Brain microvascular endothelial cell (primary cell): ENCODE data around the gene NRP2.

Source experiments
- DNase-seq: peaks from one replicate; pipeline ENCODE4 v3.0.0-alpha.2; 2020
- H3K27ac ChIP-seq: fragments of 250-450 bp; sonication (Bioruptor Pico); 2 replicates; pipeline ENCODE4 v1.5.1; 2020; ENCODE audit warnings: mild to moderate bottlenecking, moderate library complexity
- H3K27me3 ChIP-seq: fragments of 250-450 bp; sonication (Bioruptor Pico); replicated peaks from 2 replicates; pipeline ENCODE4 v1.5.1; 2020; ENCODE audit warnings: mild to moderate bottlenecking
- H3K36me3 ChIP-seq: fragments of 250-450 bp; sonication (Bioruptor Pico); replicated peaks from 2 replicates; pipeline ENCODE4 v1.5.1; 2020; ENCODE audit warnings: mild to moderate bottlenecking
- H3K4me3 ChIP-seq: 2 replicates; pipeline ENCODE4 v1.5.1; 2011; ENCODE audit warnings: low read depth, mild to moderate bottlenecking, control low read depth, low read length, moderate library complexity
- in situ Hi-C: cut with HindIII; loops from 2 replicates; pipeline ENCODE4 v1.10.0; 2017; ENCODE audit warnings: low sequenced_read_pairs, low pct_ligation_motif_present
- TF ChIP-seq, protein P1 (sequence below): IDR thresholded peaks from 2 replicates; pipeline ENCODE4 v1.5.1; 2011; ENCODE audit warnings: low read depth, mild to moderate bottlenecking, moderate library complexity, low read length, control low read depth, inconsistent platforms; ENCODE audit errors: missing control alignments

NRP2 gene

DNA sequence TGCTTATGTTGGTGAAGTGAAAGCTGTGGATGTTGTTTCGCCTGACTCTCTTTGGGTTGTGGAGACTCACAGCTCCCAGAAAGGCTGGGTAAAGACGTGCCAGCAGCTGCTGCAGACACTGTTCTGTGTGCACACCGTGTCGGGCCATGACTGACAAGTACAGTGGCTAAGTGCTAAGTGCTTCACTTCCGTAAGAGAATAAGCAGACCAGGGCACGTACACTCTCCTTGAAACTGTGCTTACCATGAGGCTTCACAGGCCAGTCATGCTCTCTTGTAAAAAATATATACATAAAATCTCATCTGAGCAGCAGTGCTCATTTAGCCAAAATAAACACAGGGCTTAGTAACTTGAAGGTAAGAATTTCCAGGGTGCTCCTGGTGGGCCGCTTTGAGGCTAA lies 86.0 kb downstream of the NRP2 start:
- Histone ChIP-seq H3K27ac (no peak overlapping the region), H3K27me3 (no peaks in the 10 kb centered on the region), H3K36me3 (no peaks in the 10 kb centered on the region), H3K4me3 (no peak overlapping the region)
- in situ Hi-C loops: no loop called here
- DNase-seq: no peak
- TF ChIP-seq, protein P1, sequence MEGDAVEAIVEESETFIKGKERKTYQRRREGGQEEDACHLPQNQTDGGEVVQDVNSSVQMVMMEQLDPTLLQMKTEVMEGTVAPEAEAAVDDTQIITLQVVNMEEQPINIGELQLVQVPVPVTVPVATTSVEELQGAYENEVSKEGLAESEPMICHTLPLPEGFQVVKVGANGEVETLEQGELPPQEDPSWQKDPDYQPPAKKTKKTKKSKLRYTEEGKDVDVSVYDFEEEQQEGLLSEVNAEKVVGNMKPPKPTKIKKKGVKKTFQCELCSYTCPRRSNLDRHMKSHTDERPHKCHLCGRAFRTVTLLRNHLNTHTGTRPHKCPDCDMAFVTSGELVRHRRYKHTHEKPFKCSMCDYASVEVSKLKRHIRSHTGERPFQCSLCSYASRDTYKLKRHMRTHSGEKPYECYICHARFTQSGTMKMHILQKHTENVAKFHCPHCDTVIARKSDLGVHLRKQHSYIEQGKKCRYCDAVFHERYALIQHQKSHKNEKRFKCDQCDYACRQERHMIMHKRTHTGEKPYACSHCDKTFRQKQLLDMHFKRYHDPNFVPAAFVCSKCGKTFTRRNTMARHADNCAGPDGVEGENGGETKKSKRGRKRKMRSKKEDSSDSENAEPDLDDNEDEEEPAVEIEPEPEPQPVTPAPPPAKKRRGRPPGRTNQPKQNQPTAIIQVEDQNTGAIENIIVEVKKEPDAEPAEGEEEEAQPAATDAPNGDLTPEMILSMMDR: no peak

- in situ Hi-C loops: no loop called here
- Histone ChIP-seq H3K27ac (peak overlapping the region; percentile 41), H3K27me3 (no peaks in the 10 kb centered on the region), H3K36me3 (no peaks in the 10 kb centered on the region), H3K4me3 (no peak overlapping the region)
- TF ChIP-seq, protein P1: no peak
- DNase-seq: peak; percentile 34
Observed at GRCh38 chr2:205768815-205769494, 86.7 kb downstream of the NRP2 start.

DNA sequence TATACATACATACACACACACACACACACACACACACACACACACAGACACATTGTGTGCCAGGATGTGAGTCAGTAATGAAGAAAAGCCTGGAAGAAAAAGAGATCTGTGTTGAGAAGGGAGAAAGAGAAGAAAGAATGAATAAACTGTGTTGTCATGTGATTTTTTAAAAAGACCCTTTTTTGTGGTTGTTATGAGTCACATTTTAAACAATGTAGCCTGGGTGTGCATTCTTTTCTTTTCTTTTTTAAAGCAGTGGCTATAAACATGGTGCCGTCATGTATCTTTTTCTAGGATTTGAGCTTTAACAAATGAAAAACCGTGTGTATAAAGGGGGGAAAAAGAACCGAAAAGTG lies 87.2 kb downstream of the NRP2 start:
- no peaks in the 10 kb centered on the region for H3K27me3 ChIP-seq
- no peak overlapping the region for H3K4me3 ChIP-seq
- DNase-seq: peak; percentile 69
- TF ChIP-seq, protein P1: no peak
- H3K27ac ChIP-seq: peak overlapping the region; percentile 41
- H3K36me3 ChIP-seq: no peaks in the 10 kb centered on the region
- in situ Hi-C loops: no loop called here

- no peak overlapping the region for H3K4me3 ChIP-seq
- H3K27me3 ChIP-seq: no peaks in the 10 kb centered on the region
- H3K36me3 ChIP-seq: no peaks in the 10 kb centered on the region
- TF ChIP-seq, protein P1: no peak
- DNase-seq: no peak
- peak overlapping the region; percentile 41 for H3K27ac ChIP-seq
- in situ Hi-C loops: no loop called here
Observed at GRCh38 chr2:205769879-205770278, 87.6 kb downstream of the NRP2 start.

DNA sequence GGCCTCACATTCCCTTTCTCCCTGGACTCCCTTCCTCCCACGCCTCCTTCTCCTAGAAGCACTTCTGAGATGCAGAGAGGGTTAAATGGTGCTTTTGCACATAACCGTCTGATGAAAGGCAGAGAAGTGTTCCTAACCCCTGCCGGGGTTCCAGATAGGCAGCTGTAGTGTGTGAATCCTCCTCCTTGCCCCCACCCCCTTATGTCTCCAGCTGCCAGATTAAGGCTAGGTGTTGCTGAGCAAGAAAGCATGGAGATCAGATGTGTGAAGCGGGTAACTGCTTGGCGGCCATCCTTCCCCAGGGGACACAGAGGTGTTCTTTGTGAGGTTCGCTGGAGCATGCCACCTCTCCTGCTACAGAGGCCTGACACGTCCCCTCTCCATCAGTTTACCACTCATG lies 88.3 kb downstream of the NRP2 start:
- no peak overlapping the region for H3K27ac ChIP-seq
- H3K36me3 ChIP-seq: no peaks in the 10 kb centered on the region
- H3K4me3 ChIP-seq: no peak overlapping the region

DNA sequence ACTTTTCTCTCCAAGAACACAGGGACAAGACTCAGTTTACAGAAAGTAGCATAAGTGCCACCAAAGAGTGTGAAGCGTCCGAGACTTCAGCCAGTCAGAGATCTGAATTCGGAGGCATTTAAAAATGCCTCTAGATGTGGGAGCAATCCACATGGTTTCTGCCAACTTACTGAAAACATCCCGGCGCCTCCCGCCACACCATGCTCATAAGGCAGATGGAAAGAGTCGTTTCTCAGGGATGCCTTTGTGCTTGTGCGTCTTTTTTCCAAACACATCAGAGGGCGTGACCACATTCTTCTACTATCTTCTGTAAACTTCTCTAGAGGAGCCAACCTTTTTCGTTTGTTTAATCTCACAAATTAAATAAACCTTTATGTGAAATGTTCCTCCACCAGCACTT lies 88.7 kb downstream of the NRP2 start:
- H3K36me3 ChIP-seq: no peaks in the 10 kb centered on the region
- H3K4me3 ChIP-seq: no peak overlapping the region
- TF ChIP-seq, protein P1: no peak
- no peak for DNase-seq
- H3K27me3 ChIP-seq: no peaks in the 10 kb centered on the region
- no peak overlapping the region for H3K27ac ChIP-seq
- in situ Hi-C loops: no loop called here

More for the DNA sequence above, 88.3 kb downstream of the NRP2 start:
- TF ChIP-seq, protein P1: no peak
- no peak for DNase-seq
- no peaks in the 10 kb centered on the region for H3K27me3 ChIP-seq
- in situ Hi-C loops: no loop called here
